SK-N-SH (cell line): ENCODE data around the gene NTSR1. TPM values are rescaled to one million over a fixed set of nuclear protein-coding genes. Genes with fewer than 3 reads are reported as not detected.
A peak's percentile ranks its signal among the peaks of the same experiment; 100 is the strongest.

ENCODE experiments used
- CTCF ChIA-PET: fragments of 300-600, 350-600 bp; formaldehyde crosslinking; extraction: SDS; loops from one replicate; lab custom pipeline; 2021; lab: Yijun Ruan, JAX
- POLR2A ChIA-PET: fragments of 350-600 bp; sonication (Branson Sonifier 250); formaldehyde crosslinking; extraction: SDS; loops from one replicate; lab custom pipeline; 2020; ENCODE audit warnings: antibody characterized with exemption, inconsistent platforms; lab: Yijun Ruan, JAX
- DNase-seq: peaks from one replicate; pipeline ENCODE4 v3.0.0; 2012
- H2AFZ ChIP-seq: fragments of 200-600 bp; sonication (generic); 2 replicates; pipeline ENCODE4 v1.8.1; 2016; ENCODE audit warnings: antibody characterized with exemption, mild to moderate bottlenecking, low read depth
- H3F3A ChIP-seq: fragments of 200-600 bp; sonication (generic); replicated peaks from 2 replicates; pipeline ENCODE3; 2016; ENCODE audit warnings: antibody characterized with exemption, mild to moderate bottlenecking; ENCODE audit not compliant: insufficient read depth
- H3K27ac ChIP-seq, 2 experiments: fragments of 200-500 bp in 1 of 2; fragments of 200-600 bp in 1 of 2; sonication (Bioruptor generic) in 1 of 2; sonication (generic), shearing (Covaris generic) in 1 of 2; 2 replicates each; pipeline versions ENCODE4 v1.5.1 to v1.6.1; 2014 to 2016; ENCODE audit warnings: low read depth in 2 of 2, inconsistent platforms in 1 of 2, low read length in 1 of 2, mild to moderate bottlenecking in 1 of 2, mixed read lengths in 1 of 2
- H3K27me3 ChIP-seq: fragments of 200-600 bp; sonication (generic), shearing (Covaris generic); 2 replicates; pipeline ENCODE4 v1.6.1; 2016; ENCODE audit warnings: mixed run types; ENCODE audit not compliant: insufficient read depth
- H3K36me3 ChIP-seq, 2 experiments: fragments of 200-500 bp in 1 of 2; fragments of 200-600 bp in 1 of 2; sonication (Bioruptor generic) in 1 of 2; sonication (generic) in 1 of 2; replicated peaks in 1 of 2; 2 replicates each; pipeline versions ENCODE3 to v1.5.1; 2014 to 2016; ENCODE audit warnings: low read length in 1 of 2, mild to moderate bottlenecking in 1 of 2; ENCODE audit not compliant: insufficient read depth in 2 of 2, control insufficient read depth in 1 of 2
- H3K4me1 ChIP-seq, 2 experiments: fragments of 200-500 bp in 1 of 2; fragments of 200-600 bp in 1 of 2; sonication (Bioruptor generic) in 1 of 2; sonication (generic), shearing (Covaris generic) in 1 of 2; 2 replicates each; pipeline versions ENCODE4 v1.5.1 to v1.6.1; 2014 to 2016; ENCODE audit warnings: low read depth in 1 of 2, low read length in 1 of 2, mixed run types in 1 of 2; ENCODE audit not compliant: insufficient read depth in 2 of 2, control insufficient read depth in 1 of 2
- H3K4me2 ChIP-seq: fragments of 200-600 bp; sonication (generic), shearing (Covaris generic); 2 replicates; pipeline ENCODE4 v1.6.1; 2017; ENCODE audit warnings: mixed run types
- H3K4me3 ChIP-seq, 2 experiments: fragments of 200-500 bp in 1 of 2; fragments of 200-600 bp in 1 of 2; sonication (Bioruptor generic) in 1 of 2; sonication (generic), shearing (Covaris generic) in 1 of 2; 2 replicates each; pipeline versions ENCODE4 v1.5.1 to v1.8.1; 2014 to 2016; ENCODE audit warnings: low read depth in 2 of 2, inconsistent platforms in 1 of 2, low read length in 1 of 2, mild to moderate bottlenecking in 1 of 2, mixed read lengths in 1 of 2, moderate library complexity in 1 of 2
- H3K79me2 ChIP-seq: fragments of 200-600 bp; sonication (generic); 2 replicates; pipeline ENCODE4 v1.8.1; 2017; ENCODE audit warnings: mild to moderate bottlenecking; ENCODE audit not compliant: insufficient read depth
- H3K9ac ChIP-seq: fragments of 200-600 bp; sonication (generic); 2 replicates; pipeline ENCODE4 v1.6.1; 2017; ENCODE audit warnings: mixed run types
- H3K9me2 ChIP-seq: fragments of 200-600 bp; sonication (generic); 2 replicates; pipeline ENCODE4 v1.6.1; 2017; ENCODE audit warnings: mixed run types
- H3K9me3 ChIP-seq: fragments of 200-600 bp; sonication (generic); 2 replicates; pipeline ENCODE4 v1.6.1; 2017; ENCODE audit warnings: mixed run types, mild to moderate bottlenecking, moderate library complexity
- H4K20me1 ChIP-seq: fragments of 200-600 bp; sonication (generic); 2 replicates; pipeline ENCODE4 v1.6.1; 2017; ENCODE audit warnings: mild to moderate bottlenecking, mixed run types; ENCODE audit not compliant: insufficient read depth
- ELF1 ChIP-seq: IDR thresholded peaks from 2 replicates; pipeline ENCODE4 v1.4.0; 2012
- FOSL2 ChIP-seq: IDR thresholded peaks from 2 replicates; pipeline ENCODE4 v1.4.0; 2012; ENCODE audit warnings: low read depth, mild to moderate bottlenecking, moderate library complexity, borderline replicate concordance
- FOXJ3 ChIP-seq: sonication (generic); formaldehyde crosslinking; IDR thresholded peaks from 2 replicates; pipeline ENCODE4 v1.5.1; 2020; ENCODE audit warnings: mild to moderate bottlenecking, missing genetic modification reagents
- GABPA ChIP-seq: IDR thresholded peaks from 2 replicates; pipeline ENCODE4 v1.4.0; 2012; ENCODE audit warnings: low read depth, mild to moderate bottlenecking
- MAX ChIP-seq: IDR thresholded peaks from 2 replicates; pipeline ENCODE4 v1.4.0; 2012; ENCODE audit warnings: low read depth
- PBX3 ChIP-seq: IDR thresholded peaks from 2 replicates; pipeline ENCODE4; 2012
- RCOR1 ChIP-seq: fragments of 150-350 bp; IDR thresholded peaks from 2 replicates; pipeline ENCODE4 v1.6.1; 2017; ENCODE audit warnings: antibody characterized with exemption, low read length
- RXRA ChIP-seq: IDR thresholded peaks from 2 replicates; pipeline ENCODE4 v1.4.0; 2012; ENCODE audit warnings: low read depth, mild to moderate bottlenecking, borderline replicate concordance
- TAF1 ChIP-seq: IDR thresholded peaks from 2 replicates; pipeline ENCODE4 v1.6.1; 2012; ENCODE audit warnings: low read depth, mild to moderate bottlenecking, low read length, moderate library complexity, borderline replicate concordance
- USF2 ChIP-seq: fragments of 150-350 bp; IDR thresholded peaks from 2 replicates; pipeline ENCODE4 v1.6.1; 2017; ENCODE audit warnings: antibody characterized with exemption, low read length, low read depth, borderline replicate concordance
- YY1 ChIP-seq: IDR thresholded peaks from 2 replicates; pipeline ENCODE4 v1.4.0; 2012; ENCODE audit warnings: low read depth, mild to moderate bottlenecking
- WGBS: methylation state at CpG from one replicate; pipeline ENCODE4 v1.1.6; 2017; ENCODE audit warnings: low lambda C conversion rate; 5-methylcytosine and 5-hydroxymethylcytosine counted together
- polyA plus RNA-seq, 3 experiments: library from polyadenylated mRNA; depleted of rRNA; stranded (reverse); fragments of >200 nt; gene quantifications; 2 replicates each; pipeline ENCODE4 v1.2.3, GENCODE V29; 2012
- TF ChIP-seq, protein P1 (sequence below): IDR thresholded peaks from 2 replicates; pipeline ENCODE4 v1.4.0; 2012; ENCODE audit warnings: low read depth, borderline replicate concordance
- TF ChIP-seq, protein P2 (sequence below): IDR thresholded peaks from 2 replicates; pipeline ENCODE4 v1.6.1; 2012; ENCODE audit warnings: mild to moderate bottlenecking, low read depth, low read length, moderate library complexity
- TF ChIP-seq, protein P3 (sequence below): fragments of 150-350 bp; IDR thresholded peaks from 2 replicates; pipeline ENCODE4 v1.6.1; 2016; ENCODE audit warnings: mild to moderate bottlenecking, low read depth, low read length

NTSR1 gene
- polyA plus RNA-seq, 1 of the 3 experiments (the other 2 are of a cell fraction) = 8.2 TPM

- H3K4me3 ChIP-seq = no peak overlapping the region
- H3K4me1 ChIP-seq = peaks cover 0 to 16% of the 10 kb centered on the region in 2 experiments; a peak in 2 of 4 replicates
- ChIA-PET POLR2A (no interaction called here), CTCF (interaction anchor here (1.7 kb wide), 1 partner anchor 99 kb away, joined by 9 read pairs; no protein-coding TSS in a partner anchor)
- no peak overlapping the region for H3K4me2 ChIP-seq
- 97% methylated on average over 2 of the region's 8 CpGs for WGBS
- H3K9ac ChIP-seq = no peak overlapping the region
- H3K27me3 ChIP-seq = no peaks in the 10 kb centered on the region
- H4K20me1 ChIP-seq = no peaks in the 10 kb centered on the region
- no peak overlapping the region for H2AFZ ChIP-seq
- H3K9me2 ChIP-seq = no peaks in the 10 kb centered on the region
- no peaks in the 10 kb centered on the region for H3K79me2 ChIP-seq
- DNase-seq = peak; percentile 81
- no peaks in the 10 kb centered on the region for H3F3A ChIP-seq
- H3K36me3 ChIP-seq = no peaks in the 10 kb centered on the region
- TF ChIP-seq, protein P1, sequence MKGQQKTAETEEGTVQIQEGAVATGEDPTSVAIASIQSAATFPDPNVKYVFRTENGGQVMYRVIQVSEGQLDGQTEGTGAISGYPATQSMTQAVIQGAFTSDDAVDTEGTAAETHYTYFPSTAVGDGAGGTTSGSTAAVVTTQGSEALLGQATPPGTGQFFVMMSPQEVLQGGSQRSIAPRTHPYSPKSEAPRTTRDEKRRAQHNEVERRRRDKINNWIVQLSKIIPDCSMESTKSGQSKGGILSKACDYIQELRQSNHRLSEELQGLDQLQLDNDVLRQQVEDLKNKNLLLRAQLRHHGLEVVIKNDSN = no peak
- no peak for TF ChIP-seq USF2
- TF ChIP-seq, all 33 proteins: peak for 0
- H3K27ac ChIP-seq = peak overlapping the region in 1 of 2 experiments; percentile 30; a peak in 1 of 4 replicates
- H3K9me3 ChIP-seq = no peaks in the 10 kb centered on the region
These were observed 16.5 kb upstream of the NTSR1 start for GRCh38 chr20:62692176-62692575.

DNA sequence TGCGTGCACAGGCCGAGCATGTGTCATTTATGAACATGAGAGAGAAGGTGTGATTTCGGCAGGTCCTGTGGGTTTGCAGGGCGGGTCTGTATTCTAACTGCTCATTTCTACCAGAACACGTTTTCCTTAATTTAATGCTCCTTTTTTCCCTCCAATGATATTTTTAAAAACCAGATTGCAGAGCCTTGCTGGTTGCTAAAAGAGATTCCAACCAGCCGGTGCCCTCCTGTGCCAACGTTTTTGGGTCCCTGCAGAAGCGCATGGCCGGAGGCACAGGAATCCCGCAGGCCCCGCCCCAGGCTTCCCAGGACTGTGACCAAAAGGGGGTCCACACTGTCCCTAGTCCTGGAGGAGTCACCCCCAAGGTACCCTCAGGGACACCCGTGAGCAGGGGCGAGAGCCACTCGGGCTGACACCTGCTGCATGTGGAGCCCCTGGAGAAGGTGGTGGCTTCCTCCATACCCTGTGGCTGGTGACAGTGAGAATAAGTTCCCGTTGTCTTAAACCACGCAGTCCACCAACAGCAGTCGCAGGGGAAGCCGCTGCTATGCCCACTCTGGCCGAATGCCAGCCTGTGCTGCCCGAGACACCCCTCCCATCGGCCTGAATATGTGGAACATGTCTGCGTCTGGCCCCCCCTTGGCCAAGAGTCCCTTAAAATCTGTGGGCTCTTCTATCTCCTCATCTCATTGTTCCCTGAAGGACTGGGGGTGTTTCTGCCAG lies 15.7 kb upstream of the NTSR1 start:
- WGBS = 74% methylated on average over 10 of the region's 22 CpGs
- Histone ChIP-seq H3K9me3 (no peaks in the 10 kb centered on the region), H3K79me2 (no peaks in the 10 kb centered on the region), H3K36me3 (no peaks in the 10 kb centered on the region), H3K4me1 (peaks cover 0 to 16% of the 10 kb centered on the region in 2 experiments; a peak in 2 of 4 replicates), H3F3A (no peaks in the 10 kb centered on the region), H3K27me3 (no peaks in the 10 kb centered on the region), H3K9me2 (no peaks in the 10 kb centered on the region), H3K4me3 (no peak overlapping the region), H4K20me1 (no peaks in the 10 kb centered on the region), H3K4me2 (no peak overlapping the region), H3K9ac (no peak overlapping the region), H3K27ac (no peak overlapping the region), H2AFZ (no peak overlapping the region)
- ChIA-PET CTCF (interaction anchor here (2.9 kb wide), 1 partner anchor 98 kb away, joined by 17 read pairs; no protein-coding TSS in a partner anchor), POLR2A (no interaction called here)
- no peak for DNase-seq
- no peak for TF ChIP-seq RXRA
- no peak for TF ChIP-seq YY1
- no peak for TF ChIP-seq FOXJ3 (CRISPR knock-in tag)
- TF ChIP-seq MAX = no peak
- TF ChIP-seq PBX3 = no peak
- TF ChIP-seq, protein P2, sequence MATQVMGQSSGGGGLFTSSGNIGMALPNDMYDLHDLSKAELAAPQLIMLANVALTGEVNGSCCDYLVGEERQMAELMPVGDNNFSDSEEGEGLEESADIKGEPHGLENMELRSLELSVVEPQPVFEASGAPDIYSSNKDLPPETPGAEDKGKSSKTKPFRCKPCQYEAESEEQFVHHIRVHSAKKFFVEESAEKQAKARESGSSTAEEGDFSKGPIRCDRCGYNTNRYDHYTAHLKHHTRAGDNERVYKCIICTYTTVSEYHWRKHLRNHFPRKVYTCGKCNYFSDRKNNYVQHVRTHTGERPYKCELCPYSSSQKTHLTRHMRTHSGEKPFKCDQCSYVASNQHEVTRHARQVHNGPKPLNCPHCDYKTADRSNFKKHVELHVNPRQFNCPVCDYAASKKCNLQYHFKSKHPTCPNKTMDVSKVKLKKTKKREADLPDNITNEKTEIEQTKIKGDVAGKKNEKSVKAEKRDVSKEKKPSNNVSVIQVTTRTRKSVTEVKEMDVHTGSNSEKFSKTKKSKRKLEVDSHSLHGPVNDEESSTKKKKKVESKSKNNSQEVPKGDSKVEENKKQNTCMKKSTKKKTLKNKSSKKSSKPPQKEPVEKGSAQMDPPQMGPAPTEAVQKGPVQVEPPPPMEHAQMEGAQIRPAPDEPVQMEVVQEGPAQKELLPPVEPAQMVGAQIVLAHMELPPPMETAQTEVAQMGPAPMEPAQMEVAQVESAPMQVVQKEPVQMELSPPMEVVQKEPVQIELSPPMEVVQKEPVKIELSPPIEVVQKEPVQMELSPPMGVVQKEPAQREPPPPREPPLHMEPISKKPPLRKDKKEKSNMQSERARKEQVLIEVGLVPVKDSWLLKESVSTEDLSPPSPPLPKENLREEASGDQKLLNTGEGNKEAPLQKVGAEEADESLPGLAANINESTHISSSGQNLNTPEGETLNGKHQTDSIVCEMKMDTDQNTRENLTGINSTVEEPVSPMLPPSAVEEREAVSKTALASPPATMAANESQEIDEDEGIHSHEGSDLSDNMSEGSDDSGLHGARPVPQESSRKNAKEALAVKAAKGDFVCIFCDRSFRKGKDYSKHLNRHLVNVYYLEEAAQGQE = no peak
- TF ChIP-seq GABPA = no peak
- TF ChIP-seq RCOR1 = no peak
- TF ChIP-seq, protein P1 = no peak
- TF ChIP-seq, protein P3, sequence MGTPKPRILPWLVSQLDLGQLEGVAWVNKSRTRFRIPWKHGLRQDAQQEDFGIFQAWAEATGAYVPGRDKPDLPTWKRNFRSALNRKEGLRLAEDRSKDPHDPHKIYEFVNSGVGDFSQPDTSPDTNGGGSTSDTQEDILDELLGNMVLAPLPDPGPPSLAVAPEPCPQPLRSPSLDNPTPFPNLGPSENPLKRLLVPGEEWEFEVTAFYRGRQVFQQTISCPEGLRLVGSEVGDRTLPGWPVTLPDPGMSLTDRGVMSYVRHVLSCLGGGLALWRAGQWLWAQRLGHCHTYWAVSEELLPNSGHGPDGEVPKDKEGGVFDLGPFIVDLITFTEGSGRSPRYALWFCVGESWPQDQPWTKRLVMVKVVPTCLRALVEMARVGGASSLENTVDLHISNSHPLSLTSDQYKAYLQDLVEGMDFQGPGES = no peak
- no peak for TF ChIP-seq ELF1
- no peak for TF ChIP-seq FOSL2
- TF ChIP-seq TAF1 = no peak
